Activated T-cell treated with anti-CD3 and anti-CD28 coated beads for 4 hours (primary cell): Measurements from ENCODE around the gene TAF4B.
"Not testable (repeated sequence)": the region's sequence is repeated elsewhere in the genome, so short reads cannot be mapped to it uniquely, and the experiment has no call there.

Experiments
- DNase-seq: peaks from one replicate; pipeline ENCODE4 v3.0.0-alpha.2; 2020

The TAF4B gene

DNA sequence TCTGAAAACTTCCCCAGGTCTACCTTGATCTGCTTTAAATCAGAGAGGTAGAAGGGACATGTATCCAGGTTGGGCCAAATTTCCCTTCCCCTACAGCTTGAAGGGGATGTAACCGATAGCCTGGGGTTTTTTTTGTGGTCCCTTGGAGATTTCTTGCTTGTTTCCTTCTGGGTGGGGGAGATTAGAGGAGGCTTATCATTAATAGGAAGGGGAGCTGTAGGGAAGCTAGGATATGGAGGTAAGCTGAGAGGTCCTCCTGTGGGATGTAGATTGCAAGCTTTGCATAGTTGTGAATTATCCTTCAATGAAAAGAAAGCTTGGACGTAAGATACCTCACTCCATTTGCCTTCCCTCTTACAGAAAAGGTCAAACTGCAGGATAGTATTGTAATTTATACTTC is 11.1 kb downstream of the TAF4B start:
- not testable (repeated sequence) for DNase-seq

DNA sequence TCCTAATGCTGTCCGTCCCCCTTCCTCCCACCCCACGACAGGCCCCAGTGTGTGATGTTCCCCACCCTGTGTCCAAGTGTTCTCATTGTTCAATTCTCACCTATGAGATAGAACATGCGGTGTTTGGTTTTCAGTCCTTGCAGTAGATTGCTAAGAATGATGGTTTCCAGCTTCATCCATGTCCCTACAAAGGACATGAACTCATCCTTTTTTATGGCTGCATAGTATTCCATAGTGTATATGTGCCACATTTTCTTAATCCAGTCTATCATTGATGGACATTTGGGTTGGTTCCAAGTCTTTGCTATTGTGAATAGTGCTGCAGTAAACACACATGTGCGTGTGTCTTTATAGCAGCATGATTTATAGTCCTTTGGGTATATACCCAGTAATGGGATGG is 12.5 kb downstream of the TAF4B start:
- not testable (repeated sequence) for DNase-seq

DNA sequence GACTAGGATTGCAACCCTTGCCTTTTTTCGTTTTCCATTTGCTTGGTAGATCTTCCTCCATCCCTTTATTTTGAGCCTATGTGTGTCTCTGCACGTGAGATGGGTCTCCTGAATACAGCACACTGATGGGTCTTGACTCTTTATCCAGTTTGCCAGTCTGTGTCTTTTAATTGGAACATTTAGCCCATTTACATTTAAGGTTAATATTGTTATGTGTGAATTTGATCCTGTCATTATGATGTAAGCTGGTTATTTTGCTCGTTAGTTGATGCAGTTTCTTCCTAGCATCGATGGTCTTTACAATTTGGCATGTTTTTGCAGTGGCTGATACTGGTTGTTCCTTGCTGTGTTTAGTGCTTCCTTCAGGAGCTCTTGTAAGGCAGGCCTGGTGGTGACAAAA is 16.1 kb downstream of the TAF4B start:
- not testable (repeated sequence) for DNase-seq

DNA sequence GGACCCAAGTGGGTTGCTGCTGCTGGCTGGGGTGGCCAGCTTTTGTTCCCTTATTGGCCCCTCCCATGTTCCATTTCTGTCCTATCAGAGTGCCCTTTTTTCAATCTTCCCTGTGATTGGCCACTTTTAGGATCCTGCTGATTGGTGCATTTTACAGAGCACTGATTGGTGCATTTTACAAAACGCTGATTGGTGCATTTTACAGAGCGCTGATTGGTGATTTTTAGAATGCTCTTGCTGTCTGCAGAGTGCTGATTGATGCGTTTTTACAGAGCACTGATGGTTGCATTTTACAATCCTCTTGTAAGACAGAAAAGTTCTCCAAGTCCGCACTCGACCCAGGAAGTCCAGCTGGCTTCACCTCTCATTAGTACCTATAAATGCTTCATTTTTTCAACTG is 19.2 kb downstream of the TAF4B start:
- not testable (repeated sequence) for DNase-seq

DNA sequence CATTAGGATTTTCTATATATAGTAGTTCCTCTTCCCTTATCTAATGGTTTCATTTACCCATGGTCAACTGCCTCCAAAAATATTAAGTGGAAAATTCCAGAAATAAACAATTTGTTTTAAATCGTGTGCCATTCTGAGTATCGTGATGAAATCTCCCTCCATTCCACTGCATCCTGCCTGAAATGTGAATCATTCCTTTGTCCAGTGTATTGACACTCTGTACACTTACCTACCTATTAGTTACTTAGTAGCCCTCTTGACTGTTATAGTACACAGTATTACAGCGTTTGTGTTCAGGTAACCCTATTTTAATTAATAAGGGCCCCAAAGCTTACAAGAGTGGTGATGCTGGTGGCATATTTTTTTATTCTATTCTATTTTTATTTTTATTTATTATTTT is 26.2 kb downstream of the TAF4B start:
- no peak for DNase-seq

DNA sequence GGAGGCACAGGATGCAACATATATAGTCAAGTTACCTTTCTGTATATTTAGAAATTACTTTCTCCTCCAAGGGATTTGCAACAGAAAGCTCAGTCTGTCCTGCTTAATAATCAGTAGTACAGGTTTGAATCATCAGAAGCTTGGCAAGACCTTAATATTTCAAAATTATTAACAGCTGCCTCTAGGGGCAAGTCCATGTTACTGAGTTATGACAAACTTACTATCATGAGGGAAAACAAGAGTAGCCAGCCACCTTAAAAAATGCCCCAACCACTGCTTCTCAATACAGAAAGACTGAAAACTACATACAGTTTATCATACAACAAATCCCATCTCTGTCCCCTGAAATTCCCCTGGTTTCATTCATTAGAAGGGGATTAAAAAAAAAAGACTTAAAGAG is 28.6 kb downstream of the TAF4B start:
- DNase-seq = not testable (repeated sequence)

DNA sequence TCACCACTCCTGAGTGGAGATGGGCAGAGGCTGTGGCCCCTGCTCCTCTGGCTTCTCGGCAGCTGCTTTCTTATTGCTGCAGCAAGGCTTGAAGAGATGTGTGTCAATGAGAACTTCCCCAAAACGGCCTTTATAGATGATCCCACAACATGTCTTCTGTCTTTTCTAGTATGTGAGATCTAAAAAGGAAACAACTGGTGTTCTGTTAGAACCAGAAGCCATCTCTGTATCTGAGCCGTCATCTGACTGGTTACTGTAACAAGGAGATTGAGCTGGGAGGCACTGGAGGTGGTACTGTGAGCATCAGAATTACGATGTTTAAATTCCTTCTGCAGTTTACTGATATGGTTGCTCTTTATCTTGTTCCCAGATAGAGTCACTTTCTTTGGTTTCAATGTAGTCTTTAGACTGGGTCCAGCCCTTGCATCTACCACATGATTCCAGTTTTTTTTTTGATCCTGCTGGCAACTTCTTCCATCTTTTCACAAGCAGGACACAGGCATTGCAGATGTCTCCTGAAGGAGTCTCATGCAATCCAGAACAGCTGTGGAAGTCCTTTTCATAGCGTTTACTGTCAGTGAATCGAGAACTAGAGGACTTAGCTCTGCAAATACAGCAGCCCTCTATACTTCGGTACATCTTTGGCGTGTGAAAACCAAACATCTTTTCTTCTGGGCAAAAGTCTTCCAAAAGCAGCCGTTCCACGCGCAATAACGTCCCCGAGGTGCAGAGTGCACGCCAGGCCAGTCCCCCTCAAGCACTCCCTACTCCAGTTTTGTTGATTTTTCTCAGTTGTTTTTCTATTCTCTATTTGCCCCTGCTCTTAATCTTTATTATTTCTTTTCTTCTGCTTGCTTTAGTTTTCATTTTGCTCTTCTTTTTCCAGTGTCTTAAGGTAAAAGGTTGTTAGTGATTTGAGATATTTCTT is 29.7 kb downstream of the TAF4B start:
- no peak for DNase-seq

DNA sequence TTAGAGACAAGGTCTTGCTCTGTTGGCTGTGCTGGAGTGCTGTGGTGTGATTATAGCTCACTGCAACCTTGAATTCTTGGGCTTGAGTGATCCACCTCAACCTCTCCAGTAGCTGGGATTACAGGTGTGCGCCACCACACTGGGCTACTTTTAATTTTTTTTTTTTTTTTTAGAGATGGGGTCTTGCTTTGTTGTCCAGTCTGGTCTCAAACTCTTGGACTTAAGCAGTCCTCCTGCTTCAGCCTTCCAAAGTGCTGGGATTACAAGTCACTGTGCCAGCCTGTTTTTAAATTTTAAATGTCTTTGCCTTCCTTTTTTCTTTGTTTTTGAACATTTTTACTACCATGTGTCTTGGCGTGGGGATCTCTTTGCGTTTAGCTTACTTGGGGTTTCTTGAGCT is 32.5 kb downstream of the TAF4B start:
- no peak for DNase-seq

DNA sequence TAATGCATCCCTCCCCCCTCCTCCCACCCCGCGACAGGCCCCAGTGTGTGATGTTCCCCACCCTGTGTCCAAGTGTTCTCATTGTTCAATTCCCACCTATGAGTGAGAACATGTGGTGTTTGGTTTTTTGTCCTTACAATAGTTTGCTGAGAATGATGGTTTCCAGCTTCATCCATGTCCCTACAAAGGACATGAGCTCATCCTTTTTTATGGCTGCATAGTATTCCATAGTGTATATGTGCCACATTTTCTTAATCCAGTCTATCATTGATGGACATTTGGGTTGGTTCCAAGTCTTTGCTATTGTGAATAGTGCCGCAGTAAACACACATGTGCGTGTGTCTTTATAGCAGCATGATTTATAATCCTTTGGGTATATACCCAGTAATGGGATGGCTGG is 33.2 kb downstream of the TAF4B start:
- not testable (repeated sequence) for DNase-seq

DNA sequence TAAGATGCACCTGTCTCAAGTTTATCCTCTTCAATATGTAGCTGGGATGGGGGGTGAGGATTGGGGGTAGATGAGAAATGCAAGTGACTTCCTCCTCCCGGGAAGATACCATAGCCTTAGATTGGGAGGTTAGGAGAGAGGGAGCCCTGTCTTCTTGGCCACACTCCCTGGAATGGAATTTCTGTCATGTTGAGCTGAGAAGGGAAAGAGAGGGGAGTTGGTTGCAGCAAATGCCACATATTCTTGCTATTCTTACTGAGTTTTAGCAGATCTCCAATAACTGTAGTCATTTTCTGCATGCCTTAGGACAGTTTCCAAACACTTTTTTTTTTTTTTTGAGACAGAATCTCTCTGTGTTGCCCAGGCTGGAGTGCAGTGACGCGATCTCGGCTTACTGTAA is 35.9 kb downstream of the TAF4B start:
- no peak for DNase-seq

DNA sequence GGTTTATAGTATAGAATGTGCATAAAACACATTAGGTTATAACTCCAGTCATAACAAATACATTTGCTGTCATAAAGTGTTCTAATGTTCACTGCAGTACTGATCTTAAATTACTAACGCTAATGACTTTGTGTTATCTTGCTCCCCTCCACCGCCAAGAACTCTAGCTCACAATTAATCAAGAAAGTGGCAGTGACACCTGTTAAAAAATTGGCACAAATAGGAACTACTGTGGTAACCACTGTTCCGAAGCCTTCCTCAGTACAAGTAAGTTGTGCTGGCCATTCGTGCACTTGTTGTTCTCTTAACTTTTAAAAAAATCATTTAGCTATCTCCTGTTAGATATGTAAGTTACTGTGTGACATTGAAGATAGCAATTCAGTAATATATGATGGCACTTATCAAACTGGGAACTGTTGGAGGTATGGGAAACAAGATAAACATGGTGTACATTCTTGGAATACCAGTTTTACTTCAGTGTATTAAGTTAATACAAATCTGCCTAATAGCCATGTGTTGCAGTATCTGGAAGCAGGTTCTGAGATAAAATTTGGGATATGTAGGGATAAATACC is 41.2 kb downstream of the TAF4B start:
- DNase-seq = no peak

DNA sequence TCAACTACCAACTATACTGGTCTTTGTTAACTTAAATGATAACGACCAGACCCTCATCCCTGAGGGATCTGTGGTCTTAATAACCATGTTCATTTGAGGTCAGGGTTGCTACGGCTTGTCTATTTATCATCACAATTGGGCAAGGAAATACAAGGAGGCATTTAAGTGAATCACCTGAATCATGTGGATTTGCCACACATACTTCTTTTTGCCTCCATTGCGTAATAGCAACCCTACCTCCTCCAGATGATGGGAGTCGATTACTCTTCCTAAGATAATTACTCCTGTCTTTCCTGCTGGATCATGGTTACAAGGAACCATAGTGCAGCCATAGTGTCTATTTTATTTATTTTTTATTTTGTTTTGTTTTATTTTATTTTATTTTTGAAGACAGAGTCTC is 42.2 kb downstream of the TAF4B start:
- DNase-seq = no peak

DNA sequence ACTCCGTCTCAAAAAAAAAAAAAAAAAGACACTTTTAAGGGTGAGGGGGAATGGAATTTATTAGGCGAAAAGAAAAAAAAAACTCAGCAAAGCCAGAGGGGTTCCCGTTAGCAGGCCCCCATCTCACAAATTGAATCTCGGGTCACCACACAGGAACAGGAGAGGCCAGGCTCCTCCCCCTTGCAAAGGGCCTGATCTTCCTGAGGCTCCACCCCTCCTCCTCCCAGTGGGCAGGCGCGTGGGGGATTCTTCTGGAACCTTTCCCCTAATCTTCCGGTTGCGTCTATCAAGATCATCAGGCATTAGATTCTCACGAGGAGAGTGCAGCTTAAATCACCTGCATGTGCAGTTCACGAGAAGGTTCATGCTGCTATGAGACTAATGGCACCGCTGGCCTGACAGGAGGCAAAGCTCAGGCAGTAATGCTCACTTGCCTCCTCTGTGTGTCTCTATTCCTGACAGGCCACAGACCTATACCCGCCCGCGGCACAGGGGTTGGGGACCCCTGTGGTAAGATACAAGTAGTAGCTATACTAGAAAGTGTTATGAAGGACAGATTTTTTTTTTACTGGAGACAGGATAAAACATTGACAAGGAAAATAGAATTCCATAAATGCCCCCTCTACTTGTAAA is 45.8 kb downstream of the TAF4B start:
- no peak for DNase-seq

DNA sequence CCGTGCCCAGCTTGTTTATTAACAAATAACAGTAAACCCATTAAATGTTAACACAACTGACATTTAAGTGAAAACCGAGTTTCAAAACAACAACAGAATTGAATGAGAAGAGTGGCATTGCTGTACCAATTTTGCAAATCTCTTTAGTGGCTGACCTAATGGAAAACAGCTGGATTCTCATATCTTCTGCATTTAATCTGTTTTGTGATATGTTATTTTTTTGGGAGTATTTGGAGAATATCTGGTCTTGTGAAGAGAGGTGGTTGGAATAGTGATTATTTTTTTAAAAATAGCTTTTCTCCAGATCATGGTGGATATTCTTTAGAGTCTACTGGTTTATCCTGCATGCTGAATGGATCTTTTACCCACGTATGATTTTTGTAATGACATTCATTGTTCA is 51.1 kb downstream of the TAF4B start:
- DNase-seq = no peak

DNA sequence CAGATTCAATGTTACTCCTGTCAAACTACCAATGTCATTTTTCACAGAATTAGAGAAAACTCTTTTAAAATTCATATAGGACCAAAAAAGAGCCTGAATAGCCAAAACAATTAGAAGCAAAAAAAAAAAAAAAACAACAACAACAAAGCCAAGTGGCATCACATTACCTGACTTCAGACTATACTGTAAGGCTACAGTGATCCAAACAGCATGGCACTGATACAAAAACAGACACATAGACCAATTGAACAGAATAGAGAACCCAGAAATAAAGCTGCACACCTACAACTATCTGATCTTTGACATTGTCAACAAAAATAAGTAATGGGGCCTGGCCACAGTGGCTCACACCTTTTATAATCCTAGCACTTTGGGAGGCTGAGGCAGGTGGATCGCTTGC is 53.2 kb downstream of the TAF4B start:
- DNase-seq = no peak

DNA sequence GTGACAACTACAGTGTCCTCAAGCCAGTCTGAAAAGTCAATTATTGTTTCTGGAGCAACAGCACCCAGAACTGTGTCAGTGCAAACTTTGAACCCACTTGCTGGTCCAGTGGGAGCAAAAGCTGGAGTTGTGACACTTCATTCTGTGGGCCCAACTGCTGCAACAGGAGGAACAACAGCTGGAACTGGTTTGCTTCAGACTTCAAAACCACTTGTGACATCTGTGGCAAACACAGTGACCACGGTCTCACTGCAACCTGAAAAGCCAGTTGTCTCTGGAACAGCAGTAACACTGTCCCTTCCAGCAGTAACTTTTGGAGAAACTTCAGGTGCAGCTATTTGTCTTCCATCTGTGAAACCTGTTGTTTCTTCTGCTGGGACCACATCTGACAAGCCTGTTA is 59.8 kb downstream of the TAF4B start:
- no peak for DNase-seq

DNA sequence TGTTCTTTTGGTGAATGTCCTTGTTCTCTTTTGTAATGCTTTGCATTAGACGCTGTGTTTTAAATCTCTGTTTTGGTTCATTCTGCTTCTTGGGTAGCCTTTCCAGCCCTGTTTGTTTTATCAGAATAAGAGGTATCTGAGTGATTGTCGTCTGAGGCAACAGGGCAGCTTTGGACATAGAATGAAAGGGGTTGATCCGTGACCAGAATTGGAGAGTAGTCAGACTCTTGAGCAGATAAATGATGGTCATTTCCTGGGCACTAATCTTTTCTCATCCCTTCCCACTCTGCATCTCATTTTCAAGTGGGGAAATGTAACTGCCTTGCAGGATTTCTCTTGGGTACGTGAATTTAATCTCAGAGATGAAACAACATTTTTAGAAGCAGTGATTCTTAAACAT is 61.4 kb downstream of the TAF4B start:
- no peak for DNase-seq

DNA sequence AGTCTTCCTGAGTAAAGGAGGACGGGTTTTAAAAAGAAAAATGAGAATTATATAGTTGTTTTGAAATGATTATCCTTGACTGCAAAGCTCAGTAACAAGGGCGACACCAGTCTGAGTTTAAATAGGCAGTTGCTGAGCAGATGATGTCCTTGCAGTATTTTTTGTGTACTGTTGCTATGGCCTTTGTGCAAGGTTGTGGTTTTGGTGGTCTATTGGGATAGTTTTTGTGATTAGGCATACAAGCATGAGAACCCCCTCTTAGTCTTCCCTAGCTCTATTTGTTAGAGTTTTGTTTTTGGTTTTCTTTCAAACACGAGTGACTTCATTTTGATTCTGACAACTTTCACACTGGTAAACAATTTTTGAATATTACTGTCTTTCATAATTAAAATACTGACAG is 64.1 kb downstream of the TAF4B start:
- no peak for DNase-seq

DNA sequence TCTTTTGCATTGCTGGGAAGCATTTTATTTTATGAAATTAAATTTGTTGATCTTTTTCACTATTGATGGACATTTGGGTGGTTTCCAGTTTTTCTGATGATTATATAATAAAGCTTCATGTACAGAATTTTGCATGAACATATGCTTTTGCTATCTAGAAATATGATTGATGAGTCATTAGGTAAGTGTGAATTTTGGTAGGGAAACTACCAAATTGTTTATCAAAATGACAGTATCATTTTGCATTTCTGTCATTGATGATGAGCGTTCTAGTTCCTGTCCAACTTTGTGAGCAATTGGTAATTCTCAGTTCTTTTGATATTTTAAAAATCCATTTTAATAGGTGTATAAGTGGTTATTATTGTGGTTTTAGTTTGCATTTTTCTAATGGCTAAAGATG is 67.7 kb downstream of the TAF4B start:
- no peak for DNase-seq

DNA sequence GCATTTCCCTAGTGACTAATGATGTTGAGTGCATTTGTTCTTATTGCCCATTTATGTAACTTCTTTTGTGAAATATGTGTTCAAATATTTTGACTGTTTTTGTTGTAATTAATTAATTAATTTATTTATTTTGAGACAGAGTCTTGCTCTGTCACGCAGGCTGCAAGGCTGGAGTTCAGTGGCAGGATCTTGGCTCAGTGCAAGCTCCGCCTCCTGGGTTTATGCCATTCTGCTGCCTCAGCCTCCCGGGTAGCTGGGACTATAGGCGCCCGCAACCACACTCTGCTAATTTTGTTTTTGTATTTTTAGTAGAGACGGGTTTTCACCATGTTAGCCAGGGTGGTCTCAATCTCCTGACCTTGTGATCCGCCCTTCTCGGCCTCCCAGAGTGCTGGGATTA is 71.9 kb downstream of the TAF4B start:
- no peak for DNase-seq

DNA sequence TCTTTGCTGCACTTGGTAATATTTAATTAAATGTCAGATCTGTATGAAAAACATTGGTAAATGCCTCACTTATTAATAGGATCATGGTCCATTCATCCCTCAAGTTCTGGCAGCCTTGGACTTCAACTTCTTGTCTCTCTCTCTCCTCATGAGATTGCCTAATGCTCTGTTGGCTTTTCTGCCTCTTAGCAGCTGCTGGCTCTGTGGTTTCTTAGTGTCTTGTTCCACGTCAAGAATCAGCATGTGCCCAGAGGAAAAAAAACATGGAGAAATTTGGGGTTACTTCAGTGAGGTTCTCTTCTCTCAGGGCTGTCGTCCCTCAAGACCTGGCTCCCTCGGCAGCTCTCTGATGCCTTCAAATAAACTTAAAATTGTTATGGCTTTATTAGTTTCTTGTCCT is 75.4 kb downstream of the TAF4B start:
- no peak for DNase-seq

DNA sequence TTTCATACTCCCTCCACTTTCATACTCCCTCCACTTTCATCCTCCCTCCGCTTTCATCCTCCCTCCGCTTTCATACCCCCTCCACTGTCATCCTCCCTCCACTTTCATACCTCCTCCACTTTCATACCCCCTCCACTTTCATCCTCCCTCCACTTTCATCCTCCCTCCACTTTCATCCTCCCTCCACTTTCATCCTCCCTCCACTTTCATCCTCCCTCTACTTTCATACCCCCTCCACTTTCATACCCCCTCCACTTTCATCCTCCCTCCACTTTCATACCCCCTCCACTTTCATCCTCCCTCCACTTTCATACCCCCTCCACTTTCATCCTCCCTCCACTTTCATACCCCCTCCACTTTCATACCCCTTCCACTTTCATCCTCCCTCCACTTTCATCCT is 77.0 kb downstream of the TAF4B start:
- not testable (repeated sequence) for DNase-seq

DNA sequence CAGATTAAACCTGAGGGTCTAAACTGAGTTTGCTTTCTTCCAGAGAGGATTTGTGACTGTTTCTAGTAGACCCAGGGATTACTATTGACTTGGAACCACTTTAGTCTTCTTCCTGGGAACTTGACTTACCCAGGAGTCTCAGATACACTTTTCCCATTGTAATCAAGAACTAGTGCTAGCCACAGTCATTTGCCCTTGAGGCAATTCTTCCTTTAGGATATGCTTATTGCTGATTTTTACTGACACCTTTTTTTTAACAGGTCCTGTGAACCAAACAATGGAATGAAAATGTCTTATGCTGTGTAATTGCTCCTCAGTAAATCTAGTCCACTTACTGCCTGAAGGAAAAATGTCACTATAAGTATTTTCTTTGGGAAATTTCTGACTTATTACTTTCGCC is 78.3 kb downstream of the TAF4B start:
- no peak for DNase-seq

DNA sequence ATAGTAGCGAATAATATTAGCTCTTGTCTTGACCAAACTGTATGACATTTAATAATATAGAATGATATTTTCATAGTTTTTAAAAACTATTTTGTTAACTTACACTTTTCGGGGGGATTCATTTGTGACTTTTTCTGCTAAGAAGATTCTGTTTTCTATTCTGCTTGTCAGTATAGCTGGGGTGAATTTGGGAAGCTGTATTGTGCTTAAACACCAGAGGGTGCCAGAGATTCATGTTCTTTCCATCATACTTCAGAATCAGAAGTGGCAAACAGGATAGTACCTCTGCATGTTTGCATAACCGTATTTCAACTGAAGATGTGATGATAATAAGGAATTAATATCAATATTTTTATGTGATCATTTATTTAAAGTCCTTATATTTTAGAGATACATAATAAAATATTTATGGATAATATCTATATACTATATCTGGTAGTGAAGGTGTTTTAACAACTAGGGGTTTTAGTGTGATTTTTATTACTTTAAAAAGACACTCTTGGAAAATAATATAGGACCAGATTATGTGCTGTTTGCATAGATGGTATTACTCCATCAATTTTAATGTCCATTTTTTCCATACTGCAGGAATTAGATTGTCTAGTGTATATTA is 81.0 kb downstream of the TAF4B start:
- DNase-seq = no peak
